HG02759 (cell line): ENCODE results near the gene GPR156.
"Not testable (repeated sequence)": the region's sequence is repeated elsewhere in the genome, so short reads cannot be mapped to it uniquely, and the experiment has no call there.

Source experiments
- ATAC-seq: cut with Tn5 transposase; IDR thresholded peaks from one replicate; pipeline ENCODE4 v1.9.1; 2021; ENCODE audit warnings: mild to moderate bottlenecking, moderate library complexity; ENCODE audit not compliant: unreplicated experiment

GPR156 gene

DNA sequence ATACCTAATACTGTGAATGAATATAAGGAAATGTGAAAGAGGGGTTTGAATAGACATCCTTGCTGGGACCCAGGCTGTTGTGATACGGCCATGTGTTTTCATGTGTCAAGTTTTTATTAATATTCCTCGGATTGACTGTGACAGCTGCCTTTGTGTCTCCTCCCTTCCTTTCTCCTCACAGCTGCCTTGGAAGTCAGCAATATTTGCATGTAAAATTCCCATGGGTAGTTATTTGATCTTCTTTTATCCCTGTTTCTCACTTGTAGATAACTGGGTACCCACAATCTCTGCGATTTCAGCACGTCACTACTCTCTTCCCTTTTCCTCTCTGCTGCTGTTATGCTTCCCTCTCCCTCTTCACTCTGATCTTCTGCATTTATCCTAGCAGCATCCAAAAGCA lies 9.4 kb downstream of the GPR156 start:
- no peak for ATAC-seq

- no peak for ATAC-seq
Measured at GRCh38 chr3:120274739-120275167, 10.3 kb downstream of the GPR156 start.

DNA sequence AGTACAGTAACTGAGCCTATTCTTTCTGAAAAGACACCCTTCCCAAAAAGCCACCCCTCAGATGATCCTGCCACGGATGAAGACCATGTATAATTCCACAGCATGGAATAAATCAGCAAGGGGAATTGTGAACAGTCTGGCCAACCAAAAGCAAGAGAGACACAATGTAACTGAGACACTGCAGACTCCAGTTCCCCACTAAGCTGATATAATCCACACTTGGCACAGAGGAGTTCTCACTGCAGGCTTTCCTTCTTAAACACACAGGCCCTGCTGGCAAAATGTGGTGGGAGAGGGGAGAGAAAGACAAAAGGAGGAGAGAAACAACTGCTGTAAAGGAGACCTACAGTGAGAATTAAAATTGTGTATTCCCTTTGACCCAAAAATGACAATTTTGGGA lies 12.7 kb downstream of the GPR156 start:
- no peak for ATAC-seq

- no peak for ATAC-seq
Measured at GRCh38 chr3:120265989-120266388, 19.0 kb downstream of the GPR156 start.

DNA sequence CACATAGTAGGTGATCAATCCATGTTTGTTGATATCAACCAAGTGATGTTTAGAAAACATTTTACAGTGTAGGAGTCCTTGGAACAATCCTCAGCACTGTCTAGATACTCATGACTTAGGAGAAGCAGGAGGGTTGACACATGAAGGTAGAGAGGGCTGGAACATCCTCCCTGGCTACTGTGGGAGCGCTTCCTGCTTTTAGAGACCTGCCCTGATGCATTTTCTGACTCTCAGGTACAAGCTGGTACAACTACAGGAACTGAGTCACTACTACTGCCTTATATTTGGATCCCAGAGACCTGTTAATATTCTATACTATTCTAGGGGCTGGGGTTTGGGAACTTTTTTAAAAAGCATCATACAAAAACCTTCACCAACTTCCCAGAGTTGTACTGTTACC lies 20.1 kb downstream of the GPR156 start:
- no peak for ATAC-seq

- no peak for ATAC-seq
Measured at GRCh38 chr3:120263792-120264191, 21.2 kb downstream of the GPR156 start.

DNA sequence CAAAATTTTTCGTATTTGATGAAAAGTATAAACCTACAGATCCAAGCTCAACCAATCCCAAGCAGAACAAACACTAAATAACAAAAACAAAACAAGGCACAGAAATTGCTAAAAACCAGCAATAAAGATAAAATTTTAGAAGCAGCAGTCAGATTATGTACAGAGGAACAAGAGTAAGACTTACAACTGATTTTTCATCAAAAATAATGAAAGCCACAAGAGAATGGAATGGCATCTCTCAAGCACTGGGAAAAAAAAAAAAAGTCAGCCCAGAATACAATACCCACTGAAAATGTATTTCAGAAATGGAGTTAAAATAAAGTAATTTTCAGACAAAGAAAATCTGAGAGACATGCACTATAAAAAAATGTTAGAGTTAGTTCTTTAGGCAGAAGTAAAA lies 27.0 kb downstream of the GPR156 start:
- ATAC-seq, result no peak

DNA sequence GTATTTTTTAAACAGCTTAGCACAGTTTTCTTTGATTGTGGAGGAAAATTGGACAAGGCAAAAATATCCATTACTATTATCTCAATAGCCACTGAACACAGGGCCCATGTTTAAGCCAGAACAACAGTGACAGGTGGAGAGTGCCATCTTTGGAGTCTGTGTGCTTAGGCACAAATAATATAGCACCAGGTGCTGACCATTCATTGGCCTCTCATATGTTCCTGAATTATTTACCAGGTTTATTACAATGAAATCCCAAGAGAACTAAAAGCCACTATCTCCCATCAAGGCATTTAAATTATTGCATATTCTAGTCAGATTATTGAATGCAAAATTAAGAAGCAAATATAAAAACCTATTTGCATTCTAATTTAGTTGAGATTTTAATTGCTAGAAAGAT lies 39.6 kb downstream of the GPR156 start:
- ATAC-seq, result no peak

DNA sequence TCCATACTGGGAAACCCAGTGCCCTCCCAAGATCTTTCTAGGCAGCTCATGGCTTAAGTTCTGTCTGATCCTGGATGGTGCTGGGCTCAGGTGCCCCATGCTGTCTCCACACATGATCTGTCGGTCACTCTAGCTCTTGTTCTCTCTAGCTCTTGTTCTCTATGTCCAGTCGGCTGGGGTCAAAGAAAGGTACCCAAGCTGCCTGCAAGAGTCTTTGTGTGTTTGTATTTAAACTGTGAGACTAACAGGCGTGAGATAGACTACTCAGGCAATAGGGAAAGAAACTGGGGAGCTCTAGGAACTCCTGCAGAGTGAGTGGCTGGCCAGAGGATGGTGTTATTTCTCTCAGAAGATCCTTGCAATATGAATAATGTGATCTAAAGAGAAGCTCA lies 40.2 kb downstream of the GPR156 start:
- ATAC-seq, result no peak

DNA sequence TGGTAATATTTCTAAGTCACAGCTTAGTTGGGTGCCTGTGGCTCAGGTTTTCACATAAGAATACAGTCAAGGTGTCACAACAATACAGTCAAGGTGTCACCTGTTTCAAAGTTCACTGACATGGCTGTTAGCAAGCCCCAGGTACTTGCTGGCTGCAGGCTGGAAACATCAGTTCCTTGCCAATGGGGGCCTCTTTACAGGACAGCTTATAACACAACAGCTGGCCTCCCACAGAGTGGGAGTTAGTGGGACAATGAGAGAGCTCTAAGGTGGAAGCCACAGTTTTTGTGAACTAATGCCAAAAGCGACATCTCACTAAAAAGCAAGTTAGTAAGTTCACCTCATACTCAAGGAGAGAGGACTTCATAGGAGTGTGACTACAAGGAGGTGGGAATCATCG lies 45.4 kb downstream of the GPR156 start:
- no peak for ATAC-seq

GRCh38 chr3:120227710-120228347 lies 57.2 kb downstream of the GPR156 start:
- ATAC-seq, result no peak

GRCh38 chr3:120224237-120224636 lies 60.8 kb downstream of the GPR156 start:
- ATAC-seq, result no peak

- no peak for ATAC-seq
Measured at GRCh38 chr3:120218981-120219380, 66.0 kb downstream of the GPR156 start.

DNA sequence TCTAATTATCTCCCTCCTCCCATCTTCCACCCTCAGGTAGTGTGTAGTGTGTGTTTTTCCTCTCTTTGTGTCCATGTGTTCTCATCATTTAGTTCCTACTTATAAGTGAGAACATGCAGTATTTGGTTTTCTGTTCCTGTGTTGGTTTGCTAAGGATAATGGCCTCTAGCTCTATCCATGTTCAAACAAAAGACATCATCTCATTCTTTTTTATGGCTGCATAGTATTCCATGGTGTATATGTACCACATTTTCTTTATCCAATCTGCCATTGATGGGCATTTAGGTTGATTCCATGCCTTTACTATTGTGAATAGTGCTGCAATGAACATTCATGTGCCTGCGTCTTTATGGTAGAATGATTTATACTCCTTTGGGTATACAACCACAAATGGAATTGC lies 68.4 kb downstream of the GPR156 start:
- ATAC-seq, result not testable (repeated sequence)

- ATAC-seq, result no peak
Measured at GRCh38 chr3:120214176-120214575, 70.8 kb downstream of the GPR156 start.

- ATAC-seq, result no peak
Measured at GRCh38 chr3:120212505-120212904, 72.5 kb downstream of the GPR156 start.

GRCh38 chr3:120209425-120209824 lies 75.6 kb downstream of the GPR156 start:
- no peak for ATAC-seq

DNA sequence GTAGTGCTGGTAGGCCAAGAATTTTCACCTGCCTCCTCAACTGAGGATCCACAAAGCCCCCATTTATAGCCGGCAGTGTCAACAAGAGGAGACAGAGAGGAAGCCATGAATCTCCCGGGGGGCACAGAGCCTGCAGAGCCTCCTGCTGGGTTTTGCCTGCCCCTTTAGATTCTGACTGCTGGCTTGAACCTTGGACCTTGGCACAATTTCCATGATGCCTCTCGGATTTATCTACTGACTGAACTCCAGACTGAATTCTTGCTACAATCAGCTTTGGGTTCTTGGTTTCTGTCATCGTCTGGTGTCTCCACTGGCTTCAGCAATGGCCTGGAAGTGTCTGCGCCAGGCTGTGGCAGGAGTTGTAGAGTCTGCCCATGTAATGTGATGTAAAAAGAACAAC lies 80.7 kb downstream of the GPR156 start:
- no peak for ATAC-seq

DNA sequence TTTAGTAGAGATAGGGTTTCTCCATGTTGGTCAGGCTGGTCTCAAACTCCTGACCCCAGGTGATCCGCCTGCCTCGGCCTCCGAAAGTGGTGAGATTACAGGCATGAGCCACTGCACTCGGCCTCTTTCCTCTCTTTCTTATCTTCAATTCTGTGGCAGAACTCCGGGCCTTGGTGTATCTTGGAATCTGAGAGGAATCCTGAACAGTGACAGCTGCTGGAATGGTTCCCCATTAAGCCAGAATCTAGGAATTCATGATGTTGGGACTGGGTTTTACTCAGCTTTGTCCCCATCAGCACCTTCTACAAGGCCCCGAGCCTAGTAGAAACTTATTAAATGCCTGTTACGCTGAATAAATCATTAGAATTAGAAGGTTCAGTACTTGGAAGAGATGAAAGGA lies 81.4 kb downstream of the GPR156 start:
- ATAC-seq, result no peak

- ATAC-seq, result no peak
Measured at GRCh38 chr3:120203016-120203415, 82.0 kb downstream of the GPR156 start.

GRCh38 chr3:120202363-120202762 lies 82.7 kb downstream of the GPR156 start:
- no peak for ATAC-seq

DNA sequence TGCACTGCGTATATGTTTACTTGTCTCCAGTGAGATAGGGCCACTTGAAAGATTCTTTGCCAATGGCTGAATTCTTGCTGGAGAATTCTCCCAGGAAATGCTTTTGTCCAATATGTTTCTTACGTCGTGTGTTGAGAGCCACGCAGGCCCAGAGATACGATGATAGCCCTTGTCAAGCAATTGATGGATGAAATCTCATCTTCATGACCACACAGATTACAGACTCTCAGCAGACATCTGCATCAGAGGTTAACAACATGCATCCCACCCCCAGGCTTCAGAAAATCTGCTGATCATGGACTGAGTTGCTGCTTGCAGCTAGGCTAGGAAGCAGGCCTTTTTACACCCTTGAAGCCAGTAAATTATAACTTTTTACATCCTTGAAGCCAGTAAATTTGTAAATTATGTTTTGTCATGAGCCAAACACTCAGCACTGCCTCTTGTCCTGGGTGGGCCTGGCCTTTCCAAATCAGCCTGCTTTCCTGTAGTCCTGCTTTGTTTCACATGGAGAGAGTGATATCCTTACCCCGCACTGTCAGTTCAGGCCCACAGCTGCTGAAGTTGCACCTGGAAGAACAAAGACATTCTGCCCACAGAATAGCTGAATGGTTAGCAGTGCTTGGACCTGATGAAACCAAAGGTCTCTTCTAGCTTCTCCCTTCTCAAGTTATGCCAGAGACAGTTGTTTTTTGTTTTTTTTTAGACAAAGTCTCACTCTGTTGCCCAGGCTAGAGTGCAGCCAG lies 84.4 kb downstream of the GPR156 start:
- no peak for ATAC-seq
